HT-29 (cell line): Measurements from ENCODE around the gene CAMK2D. TPM values are rescaled to one million over a fixed set of nuclear protein-coding genes. Genes with fewer than 3 reads are reported as not detected.

Experiments used
- DNase-seq: peaks from one replicate; pipeline ENCODE4 v3.0.0-alpha.2; 2015; ENCODE audit warnings: low spot score
- total RNA-seq: library from RNA; depleted of rRNA; stranded (reverse); fragments of >200 nt; shearing (Covaris generic); gene quantifications from 2 replicates; pipeline ENCODE4 v1.2.3, GENCODE V29; 2014

CAMK2D gene
- total RNA-seq, 1 experiment from 2014 or later: 41.1 TPM

DNA sequence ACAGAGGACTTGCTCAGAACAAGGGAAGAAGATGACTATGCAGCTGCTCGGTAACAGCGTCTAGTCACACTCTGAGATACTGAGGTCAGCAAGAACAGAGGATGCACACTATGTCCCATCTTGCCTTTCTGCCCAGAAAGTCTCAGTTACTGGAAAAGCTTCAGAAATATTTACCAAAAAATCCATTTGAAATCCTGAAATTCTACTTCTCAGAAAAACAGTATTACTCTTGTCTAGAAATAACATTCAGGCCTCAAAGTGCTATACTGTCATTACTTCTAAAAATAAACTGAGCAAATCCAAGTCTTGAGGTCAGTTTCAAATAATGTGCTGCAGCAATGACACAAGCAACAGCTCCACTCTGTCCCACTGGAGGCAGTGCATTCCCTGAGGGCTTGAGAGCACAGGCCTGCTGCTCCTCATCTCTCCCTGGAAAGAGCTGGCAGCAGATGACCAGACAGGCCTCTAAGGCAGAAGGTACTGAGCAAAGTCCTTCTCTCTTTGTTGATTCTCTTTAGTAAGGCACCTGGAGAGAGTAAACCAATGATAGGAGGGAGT, 76.9 kb downstream of the CAMK2D start:
- DNase-seq: peak; percentile 59

DNA sequence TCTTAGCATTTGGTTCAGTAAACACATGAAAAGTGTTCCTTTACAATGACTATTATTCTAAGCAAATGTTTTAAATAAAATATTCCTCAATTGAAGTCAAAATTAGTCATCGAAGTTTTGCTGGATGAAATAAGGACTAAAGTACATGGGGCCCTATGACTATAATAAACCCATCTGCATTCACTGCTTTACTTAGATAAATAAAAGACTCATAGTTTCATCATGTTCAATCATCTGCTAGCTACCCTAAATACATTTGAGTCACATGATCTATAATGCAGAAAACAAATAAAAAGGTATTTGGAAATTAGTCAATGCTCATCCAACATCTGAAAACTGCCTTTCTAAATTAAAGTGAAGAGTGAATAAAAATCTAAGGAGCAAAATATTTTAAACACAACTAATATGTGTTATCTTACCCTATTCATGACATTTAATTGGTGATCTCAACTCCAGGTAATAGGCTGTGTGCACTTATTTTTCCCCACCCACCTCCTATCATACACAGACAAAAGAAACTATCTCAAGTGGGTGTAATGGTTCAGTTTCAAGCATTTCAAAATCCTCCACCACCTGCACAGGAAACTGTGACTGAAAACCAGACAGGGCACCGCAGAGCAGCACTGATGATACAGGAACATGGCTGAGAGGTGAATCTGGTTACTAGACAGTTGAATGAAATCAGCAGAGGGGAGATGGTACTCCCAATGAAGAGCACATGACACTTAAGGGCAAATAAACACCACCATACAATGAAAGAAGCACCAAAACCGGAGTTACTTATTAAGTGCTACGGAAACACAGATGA, 78.6 kb downstream of the CAMK2D start:
- DNase-seq: no peak

DNA sequence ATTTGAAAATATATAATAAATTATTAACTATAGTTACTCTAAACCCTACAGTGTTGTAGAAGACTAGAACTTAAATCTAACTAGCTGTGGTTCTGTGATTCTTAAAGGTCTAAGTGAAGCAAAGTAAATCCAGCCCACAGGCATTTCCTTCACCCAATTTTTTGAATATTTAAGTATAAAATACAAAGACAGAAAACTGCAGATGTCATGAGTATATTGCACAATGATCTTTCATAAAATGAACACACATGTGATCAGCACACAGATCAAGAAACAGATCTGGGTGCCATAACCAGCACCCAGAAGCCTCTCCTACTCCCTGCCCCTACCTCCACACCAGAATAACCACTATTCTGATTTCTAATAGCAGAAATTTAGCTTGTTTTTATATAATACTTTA, 82.9 kb downstream of the CAMK2D start:
- no peak for DNase-seq

DNA sequence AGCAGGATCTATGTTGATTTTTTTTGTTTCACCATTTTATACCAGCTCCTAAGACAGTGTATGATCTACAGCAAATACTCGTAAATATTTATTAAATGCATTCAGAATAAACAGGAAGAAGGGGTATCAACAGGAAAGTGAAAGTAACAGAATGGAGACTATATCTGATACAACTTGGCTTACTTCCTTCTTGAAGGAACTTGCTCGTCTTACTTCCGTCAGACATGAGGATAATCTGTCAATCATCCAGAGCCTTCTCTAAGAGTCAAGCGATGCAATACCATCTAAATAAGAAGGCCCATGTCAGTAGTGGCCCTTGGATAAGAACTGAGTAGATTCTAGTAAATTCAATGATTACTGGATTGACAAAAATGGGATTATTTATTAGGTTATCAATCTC, 84.2 kb downstream of the CAMK2D start:
- no peak for DNase-seq

DNA sequence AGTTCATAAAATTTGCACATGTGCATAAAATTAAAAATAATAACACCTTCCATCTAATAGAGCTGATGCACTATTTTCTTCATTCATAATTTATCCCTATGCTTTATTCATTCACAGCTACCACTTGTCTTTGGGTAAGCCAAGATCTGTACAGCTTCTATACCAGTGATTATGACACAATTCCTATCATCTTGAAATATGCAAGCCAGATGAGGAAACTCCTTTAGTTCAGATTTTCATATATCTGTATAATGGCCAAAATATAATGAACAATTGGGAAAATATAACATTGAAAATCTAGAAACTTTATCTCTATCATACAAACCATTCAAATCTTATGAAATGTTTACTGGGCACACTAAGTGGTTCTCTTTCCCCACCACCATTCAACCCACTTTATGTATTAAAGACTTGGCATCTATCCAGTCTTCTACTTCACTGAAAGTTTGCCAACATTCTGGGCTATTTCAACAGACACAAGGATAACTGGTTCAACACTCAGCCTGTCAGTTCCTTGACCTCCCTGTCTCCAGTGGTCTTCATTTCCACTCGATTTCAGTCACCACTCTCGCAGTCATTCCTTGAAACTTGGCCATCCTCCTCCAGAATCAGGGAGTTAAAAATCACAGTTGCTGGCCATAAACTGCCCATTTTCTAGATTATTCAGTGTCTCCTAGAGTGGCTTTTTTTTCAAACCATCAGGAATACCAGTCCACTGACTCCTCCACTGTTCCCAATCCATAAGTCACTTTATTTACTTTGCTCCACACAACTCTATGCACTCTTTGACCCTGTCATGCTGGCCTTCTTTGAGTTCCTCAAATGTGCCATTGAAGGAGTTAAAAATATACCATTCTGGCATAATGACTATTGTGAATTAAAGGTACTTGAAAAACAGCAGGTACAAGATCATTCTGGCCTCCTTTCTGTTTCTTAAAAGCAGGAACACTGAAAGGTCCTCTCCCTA, 85.5 kb downstream of the CAMK2D start:
- DNase-seq: no peak

DNA sequence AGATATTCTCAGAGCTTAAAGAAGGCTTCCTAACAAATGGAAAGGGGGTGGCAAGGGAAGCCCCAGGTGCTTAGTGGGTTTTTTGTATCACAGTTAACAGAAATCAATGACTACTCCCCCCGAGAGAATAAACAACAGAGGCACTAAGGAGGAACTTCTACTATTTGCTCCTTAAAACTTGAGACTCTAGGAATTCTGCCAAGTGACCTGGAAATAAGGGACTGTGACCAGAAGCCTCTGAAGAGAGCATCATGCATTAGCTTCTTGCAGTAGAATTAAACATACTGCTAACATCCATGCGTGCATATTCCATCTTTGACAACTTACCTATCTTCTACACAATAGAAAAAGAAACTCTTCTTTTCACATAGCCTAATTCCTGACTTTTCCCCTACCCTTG, 86.8 kb downstream of the CAMK2D start:
- no peak for DNase-seq

DNA sequence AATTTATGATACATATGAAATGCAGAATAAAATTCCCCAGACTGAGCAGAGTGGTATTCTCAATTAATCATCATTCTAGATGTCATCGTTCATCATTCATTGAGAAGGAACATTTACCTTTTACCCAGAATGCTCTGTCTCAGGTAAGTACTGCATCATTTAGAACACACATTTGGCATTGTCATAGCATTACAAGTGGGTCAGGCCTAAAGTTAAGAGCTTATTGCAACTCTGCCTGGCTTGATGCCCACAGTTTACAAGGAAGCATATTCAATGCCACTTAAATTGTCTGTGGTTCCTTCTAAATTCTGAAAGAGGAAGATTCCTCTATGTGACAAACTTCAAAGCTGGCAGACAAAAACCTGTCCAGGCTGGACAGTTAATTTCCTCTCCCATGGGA, 87.3 kb downstream of the CAMK2D start:
- no peak for DNase-seq

DNA sequence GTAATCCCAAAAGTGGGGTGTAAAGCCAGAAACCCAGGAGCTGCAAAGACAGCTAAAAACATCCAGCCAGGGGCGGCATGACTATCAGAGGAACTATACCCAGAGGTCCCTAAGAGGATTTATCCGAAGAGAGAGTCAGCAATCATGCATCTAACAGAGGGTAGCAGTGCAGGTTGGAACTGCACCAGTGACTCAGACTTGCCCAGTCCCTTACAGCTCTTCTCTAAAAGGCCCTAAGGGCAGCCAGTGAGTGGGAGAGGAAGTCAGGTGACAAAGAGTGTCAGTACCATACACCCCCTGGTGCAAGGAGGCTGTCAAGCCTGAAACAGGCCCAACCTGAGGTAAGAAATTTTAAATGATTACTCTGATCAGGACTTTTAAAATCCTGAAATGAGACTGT, 88.1 kb downstream of the CAMK2D start:
- no peak for DNase-seq

DNA sequence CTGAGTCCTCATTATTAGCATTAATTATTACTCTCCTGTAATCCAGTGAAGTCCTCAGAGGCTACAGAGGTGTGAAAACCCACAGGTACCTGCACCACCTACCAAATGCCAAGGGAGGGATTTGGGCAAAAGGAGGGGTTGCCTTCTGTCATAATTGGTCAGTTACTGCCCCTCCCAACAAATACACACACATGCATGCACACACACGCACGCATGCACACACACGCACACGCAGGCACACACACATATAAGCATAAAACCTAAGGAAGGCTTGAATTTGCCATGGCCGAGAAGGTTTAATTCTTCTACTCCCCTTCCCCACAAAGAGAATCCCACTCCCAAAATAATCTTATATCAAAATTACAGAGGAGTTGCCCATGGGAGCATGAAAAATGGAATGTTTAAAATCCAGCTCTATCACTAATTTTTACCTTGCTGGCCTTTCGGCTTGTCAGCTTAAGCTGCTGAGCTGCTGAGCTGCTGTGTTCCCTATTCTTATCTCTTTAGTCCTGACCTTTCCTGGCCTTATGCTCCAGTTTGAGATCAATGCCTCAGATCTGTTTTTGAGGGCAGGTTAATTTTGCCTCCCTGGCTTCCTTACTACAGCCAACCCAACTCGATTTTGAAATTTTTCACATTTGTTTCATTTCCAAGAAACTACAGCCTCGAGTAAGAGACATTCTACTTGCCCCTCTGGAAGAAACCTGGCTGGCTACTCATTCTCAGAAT, 95.0 kb downstream of the CAMK2D start:
- no peak for DNase-seq

DNA sequence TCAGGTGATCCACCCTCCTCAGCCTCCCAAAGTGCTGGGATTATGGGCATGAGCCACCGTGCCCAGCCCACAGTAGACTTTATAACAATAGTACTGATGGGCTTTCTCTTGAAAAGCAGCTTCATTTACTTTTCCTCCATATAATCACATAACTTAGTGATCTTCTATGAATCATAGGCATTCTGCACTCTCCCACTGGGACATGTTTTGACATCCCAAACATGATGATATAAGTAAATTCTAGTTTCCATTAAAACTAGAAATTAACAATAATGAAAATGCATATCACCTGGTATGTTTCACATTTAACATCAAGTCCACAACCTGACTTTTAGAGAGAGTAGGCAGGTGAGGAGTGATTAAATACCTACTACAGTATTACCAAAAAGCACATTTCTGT, 96.5 kb downstream of the CAMK2D start:
- no peak for DNase-seq

DNA sequence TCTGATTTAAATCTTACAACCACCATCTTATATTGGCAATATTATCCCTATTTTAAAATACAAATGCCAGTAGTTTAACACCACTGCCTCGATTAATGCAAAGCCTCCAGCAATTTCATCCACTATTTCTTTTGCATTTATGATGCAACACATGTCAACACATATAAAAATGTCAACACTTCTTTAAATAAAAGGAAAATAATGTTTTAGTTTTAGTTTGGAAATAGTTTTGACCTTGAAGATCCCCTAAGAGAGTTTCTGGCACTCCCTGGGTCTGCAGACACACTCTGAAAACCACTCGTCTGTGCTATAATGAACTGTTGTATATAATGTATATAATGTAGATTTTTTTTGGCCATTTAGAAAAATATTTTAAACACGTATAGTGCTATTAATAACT, 99.0 kb downstream of the CAMK2D start:
- DNase-seq: no peak

DNA sequence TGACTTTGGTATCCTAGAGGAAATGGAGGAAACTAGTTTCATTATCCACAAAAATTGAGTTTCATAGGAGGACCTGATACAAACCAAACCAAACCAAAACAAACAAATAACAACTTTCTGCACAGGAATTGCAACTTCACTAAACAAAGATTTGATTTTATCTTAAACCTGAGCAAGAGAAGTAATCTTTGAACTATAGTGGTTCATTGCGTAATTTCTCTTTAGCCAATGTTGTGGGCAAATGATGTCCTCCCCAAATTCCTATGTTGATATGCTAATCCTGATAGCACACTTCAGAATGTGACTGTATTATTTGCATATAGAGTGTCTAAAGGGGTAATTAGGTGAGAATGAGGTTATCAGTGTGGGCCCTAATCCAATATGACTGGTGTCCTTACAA, 102.4 kb downstream of the CAMK2D start:
- DNase-seq: no peak

DNA sequence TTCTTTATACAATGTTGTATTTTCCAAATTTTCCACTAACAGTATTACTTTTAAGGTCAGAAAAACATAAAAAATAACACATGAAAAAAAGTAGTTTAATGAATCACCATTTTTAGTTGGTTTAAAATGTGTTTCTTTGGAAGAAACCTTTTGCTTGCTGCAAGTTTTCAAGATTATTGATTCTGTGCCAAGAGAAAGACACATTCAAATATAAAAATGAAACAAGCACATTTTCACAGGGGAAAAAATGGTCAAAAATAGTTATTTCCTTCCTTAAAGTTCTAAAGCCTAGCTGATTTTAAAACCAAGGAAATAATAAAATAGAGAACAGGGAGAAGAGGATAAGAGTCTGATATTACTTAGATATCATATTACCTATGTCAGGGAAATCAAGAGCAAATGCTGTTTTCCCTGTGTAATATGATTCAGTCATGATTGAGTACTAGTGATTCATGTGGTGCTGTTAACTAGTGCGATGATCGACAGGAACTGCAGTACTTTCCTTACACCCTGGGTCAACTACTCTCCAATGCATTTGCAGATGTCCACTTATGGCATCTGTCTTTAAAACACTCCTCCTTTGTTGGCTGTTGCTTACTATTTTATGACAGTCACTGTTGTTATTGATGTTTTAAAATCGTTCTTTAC, 103.8 kb downstream of the CAMK2D start:
- DNase-seq: no peak

DNA sequence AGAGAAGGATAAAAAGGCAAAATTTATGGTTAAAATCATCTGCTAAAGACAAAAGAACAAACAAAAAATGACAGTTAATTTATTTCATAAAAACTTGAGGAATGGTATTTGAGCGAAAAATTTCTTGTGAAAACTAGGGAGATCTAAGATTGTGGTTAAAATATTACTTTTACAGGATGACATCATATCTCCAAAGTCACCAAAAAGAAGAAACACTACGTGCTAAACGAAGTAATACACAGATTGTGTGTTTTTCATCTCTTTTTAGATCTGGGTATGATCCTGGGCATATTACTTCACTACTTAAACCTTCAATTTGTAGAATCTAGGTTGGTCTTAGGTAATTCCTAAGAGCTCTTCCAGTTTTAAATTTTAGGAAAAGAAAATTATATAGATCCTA, 107.7 kb downstream of the CAMK2D start:
- no peak for DNase-seq

DNA sequence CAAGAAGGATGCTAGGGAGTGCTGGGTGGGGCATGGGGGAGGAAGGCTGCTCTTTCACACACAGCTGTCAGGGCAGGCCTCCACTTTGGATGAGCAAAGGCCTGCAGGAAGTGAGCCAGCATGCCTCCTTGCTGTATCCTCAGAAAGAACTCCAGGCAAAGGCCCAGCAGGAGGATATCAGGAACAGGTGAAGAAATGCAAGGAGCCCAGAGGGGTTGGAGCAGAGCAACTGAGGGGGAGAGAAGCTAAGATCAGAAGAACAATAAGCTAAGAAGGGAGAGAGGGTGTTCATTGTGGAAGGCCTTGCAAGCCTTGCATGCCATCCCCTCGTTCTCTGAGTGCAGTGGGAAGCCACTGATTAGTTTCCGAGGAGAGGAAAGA, 115.1 kb downstream of the CAMK2D start:
- DNase-seq: peak; percentile 69

DNA sequence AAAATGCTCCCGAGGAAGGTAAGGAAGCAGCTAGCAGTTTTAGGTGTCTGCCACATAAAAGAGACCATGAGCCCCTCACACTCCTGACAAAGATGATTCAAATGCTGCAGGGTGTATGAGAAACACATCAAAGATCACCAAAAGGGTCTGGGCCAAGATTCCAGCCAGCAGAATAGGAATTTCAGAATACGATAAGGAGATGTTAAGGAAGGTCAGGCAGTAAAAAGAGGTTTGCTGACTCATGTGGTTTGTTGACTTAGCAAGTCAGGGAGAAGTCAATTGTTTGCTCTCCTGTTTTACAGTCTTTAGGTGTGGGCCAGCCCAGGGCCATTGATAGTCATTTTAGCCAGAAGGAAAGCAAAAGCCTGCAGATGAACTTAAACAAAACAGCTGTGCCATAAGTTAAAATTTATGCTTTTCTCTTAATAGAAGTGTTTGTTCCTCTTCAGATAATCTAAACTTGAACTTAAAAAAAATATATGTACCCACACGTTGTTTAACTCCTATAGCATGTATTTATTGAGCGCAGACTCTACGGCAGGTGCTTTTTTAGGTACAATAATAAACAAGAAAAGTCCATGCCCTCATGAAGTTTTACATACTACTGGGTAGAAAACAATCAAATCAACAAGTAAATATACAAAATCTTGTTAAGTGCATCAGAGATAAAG, 115.6 kb downstream of the CAMK2D start:
- peak; percentile 91 for DNase-seq

DNA sequence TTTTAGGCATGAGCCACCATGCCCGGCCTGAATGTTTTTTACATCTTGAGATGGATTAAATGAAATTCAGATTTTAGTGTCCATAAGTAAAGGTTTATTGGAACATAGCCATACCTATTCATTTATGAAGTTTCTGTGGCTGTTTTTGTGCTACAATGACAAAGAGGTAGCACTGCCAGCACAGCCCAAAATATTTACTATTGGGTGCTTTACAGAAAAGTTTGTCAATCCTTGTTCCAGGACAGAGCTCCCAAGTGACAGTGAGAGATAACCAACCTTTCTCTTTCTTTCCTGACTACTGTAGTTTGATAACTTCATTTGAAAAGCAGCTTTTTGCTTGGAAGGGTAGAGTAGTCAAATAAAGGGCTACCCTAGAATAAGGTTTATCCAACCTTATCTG, 116.2 kb downstream of the CAMK2D start:
- no peak for DNase-seq

DNA sequence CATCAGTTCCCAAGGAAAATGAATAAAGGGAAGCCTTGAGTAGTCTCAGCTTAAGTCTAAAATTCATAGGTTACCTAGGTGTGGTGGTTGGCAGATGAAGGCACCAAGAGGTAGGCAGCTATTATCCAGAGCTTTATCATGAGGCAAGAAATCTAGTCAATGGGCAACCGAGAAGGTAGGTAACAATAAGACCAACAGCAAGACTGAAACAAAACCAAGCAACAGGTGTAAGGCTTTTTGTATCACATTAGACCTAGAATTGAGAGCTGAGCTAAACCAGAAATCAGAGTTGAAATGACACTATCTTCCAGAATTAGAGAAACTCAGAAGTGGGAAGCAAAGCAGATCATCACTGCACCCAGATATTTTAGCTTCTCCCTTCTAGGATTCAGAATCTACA, 117.1 kb downstream of the CAMK2D start:
- DNase-seq: no peak

DNA sequence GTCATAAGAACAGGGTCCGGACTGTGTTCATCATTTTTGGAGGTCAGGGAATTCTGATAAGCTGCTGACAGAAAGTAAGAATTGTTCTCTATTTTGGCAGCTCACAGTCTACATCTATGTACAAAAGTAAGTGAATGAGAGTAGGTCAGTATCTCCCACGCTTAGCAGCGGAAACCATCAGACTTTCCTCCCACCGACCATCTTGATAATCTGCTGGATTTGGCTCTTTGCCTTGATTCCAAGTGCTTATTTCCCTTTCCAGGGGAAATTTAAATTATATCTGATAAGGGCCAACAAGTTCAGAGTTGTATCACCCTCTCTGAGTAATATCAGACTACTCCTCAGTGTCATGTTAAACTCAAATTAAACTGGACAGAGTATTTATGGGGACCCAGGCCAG, 118.0 kb downstream of the CAMK2D start:
- no peak for DNase-seq

DNA sequence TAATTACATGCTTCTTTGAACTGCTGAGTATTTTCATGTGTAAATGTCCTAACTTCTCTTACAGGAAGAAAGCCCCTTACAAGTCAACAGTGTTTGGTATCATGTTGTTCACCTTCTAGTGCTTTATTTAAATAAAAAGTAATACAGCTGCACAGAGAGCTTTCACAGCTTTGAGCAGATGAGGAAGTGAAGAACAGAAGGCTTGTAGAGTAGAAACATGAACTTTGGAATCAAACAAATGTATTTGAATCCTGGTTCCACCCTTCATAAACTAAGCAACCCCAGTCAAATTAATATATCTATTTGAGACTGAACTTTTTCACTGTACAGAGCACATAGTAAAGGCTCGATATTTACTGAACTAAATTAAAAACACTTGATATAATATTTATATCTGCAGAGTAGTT, 120.5 kb downstream of the CAMK2D start:
- peak; percentile 74 for DNase-seq

DNA sequence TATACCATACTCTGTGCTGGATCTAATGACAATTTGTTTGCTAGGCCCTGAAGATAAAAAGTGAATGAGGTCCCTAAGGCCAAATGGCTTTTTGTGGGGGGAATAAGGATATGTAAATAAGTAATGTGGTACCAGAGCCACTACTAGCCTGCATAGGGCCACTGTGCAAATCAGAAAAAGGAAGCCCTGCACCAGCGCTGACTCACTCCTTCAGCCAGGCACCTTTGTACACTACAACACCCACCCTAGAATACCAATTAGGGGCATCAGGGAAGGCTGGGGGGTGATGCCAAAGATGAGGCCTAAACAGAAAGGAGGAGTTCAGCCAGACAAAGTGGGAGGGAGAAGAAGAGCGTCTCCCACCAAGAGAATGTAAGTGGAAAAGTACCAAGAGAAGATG, 122.2 kb downstream of the CAMK2D start:
- DNase-seq: no peak
